ENCODE results near the gene ART5. TPM values are rescaled to one million over a fixed set of nuclear protein-coding genes. Genes with fewer than 3 reads are reported as not detected.
"Not testable (repeated sequence)": the region's sequence is repeated elsewhere in the genome, so short reads cannot be mapped to it uniquely, and the experiment has no call there.

Gene ART5
- total and polyA plus RNA-seq, 2 experiments from 2014 or later: 44.9 to 58.7 TPM

GRCh38 chr11:3664032-3664630, 22.3 kb upstream of the ART5 start:
- no peak for DNase-seq (ENCODE audit: low read depth in 1 of 2, low spot score in 1 of 2)
- TF ChIP-seq, protein P1, sequence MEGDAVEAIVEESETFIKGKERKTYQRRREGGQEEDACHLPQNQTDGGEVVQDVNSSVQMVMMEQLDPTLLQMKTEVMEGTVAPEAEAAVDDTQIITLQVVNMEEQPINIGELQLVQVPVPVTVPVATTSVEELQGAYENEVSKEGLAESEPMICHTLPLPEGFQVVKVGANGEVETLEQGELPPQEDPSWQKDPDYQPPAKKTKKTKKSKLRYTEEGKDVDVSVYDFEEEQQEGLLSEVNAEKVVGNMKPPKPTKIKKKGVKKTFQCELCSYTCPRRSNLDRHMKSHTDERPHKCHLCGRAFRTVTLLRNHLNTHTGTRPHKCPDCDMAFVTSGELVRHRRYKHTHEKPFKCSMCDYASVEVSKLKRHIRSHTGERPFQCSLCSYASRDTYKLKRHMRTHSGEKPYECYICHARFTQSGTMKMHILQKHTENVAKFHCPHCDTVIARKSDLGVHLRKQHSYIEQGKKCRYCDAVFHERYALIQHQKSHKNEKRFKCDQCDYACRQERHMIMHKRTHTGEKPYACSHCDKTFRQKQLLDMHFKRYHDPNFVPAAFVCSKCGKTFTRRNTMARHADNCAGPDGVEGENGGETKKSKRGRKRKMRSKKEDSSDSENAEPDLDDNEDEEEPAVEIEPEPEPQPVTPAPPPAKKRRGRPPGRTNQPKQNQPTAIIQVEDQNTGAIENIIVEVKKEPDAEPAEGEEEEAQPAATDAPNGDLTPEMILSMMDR (IDR thresholded peaks at IDR 0.05; ENCODE audit: low read depth, low read length): no peak
- Histone ChIP-seq H3K27me3 (no peaks in the 10 kb centered on the region), H3K4me3 (no peak overlapping the region), H3K4me1 (ENCODE audit: low read depth) (no peaks in the 10 kb centered on the region), H3K36me3 (no peaks in the 10 kb centered on the region), H3K27ac (no peak overlapping the region), H3K9me3 (ENCODE audit: low read depth) (no peaks in the 10 kb centered on the region)

DNA sequence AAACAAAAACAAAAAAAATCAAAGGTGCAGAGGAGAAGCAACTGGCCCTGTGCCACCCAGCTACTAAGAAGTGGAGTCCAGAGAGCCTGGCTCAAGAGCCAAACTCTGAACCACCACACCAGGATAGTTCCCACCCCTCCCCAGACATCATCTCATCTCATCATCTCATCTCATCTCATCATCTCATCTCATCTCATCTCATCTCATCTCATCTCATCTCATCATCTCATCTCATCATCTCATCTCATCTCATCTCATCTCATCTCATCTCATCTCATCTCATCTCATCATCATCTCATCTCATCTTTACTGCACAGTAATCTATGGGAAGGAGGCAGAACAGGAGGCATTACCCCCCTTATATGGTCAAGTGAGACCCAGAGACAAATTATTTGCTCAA, 21.1 kb upstream of the ART5 start:
- no peaks in the 10 kb centered on the region for H3K9me3 ChIP-seq (ENCODE audit: low read depth)
- no peak for DNase-seq (ENCODE audit: low read depth in 1 of 2, low spot score in 1 of 2)
- H3K4me3 ChIP-seq: no peak overlapping the region
- TF ChIP-seq, protein P1 (IDR thresholded peaks at IDR 0.05; ENCODE audit: low read depth, low read length): no peak
- no peaks in the 10 kb centered on the region for H3K4me1 ChIP-seq (ENCODE audit: low read depth)
- H3K27me3 ChIP-seq: no peaks in the 10 kb centered on the region
- no peak overlapping the region for H3K27ac ChIP-seq
- H3K36me3 ChIP-seq: no peaks in the 10 kb centered on the region

- H3K27ac ChIP-seq: no peak overlapping the region
- DNase-seq (ENCODE audit: low read depth in 1 of 2, low spot score in 1 of 2): no peak
- no peaks in the 10 kb centered on the region for H3K36me3 ChIP-seq
- H3K4me1 ChIP-seq (ENCODE audit: low read depth): no peaks in the 10 kb centered on the region
- TF ChIP-seq, protein P1 (IDR thresholded peaks at IDR 0.05; ENCODE audit: low read depth, low read length): no peak
- no peaks in the 10 kb centered on the region for H3K27me3 ChIP-seq
- no peaks in the 10 kb centered on the region for H3K9me3 ChIP-seq (ENCODE audit: low read depth)
- H3K4me3 ChIP-seq: no peak overlapping the region
Measured at GRCh38 chr11:3660960-3661359, 19.2 kb upstream of the ART5 start.

- TF ChIP-seq, protein P1 (IDR thresholded peaks at IDR 0.05; ENCODE audit: low read depth, low read length): no peak
- Histone ChIP-seq H3K4me1 (ENCODE audit: low read depth) (no peaks in the 10 kb centered on the region), H3K9me3 (ENCODE audit: low read depth) (no peaks in the 10 kb centered on the region), H3K27ac (no peak overlapping the region), H3K36me3 (no peaks in the 10 kb centered on the region), H3K4me3 (no peak overlapping the region), H3K27me3 (no peaks in the 10 kb centered on the region)
- DNase-seq (ENCODE audit: low read depth in 1 of 2, low spot score in 1 of 2): no peak
Measured at GRCh38 chr11:3659595-3660515, 18.1 kb upstream of the ART5 start.

DNA sequence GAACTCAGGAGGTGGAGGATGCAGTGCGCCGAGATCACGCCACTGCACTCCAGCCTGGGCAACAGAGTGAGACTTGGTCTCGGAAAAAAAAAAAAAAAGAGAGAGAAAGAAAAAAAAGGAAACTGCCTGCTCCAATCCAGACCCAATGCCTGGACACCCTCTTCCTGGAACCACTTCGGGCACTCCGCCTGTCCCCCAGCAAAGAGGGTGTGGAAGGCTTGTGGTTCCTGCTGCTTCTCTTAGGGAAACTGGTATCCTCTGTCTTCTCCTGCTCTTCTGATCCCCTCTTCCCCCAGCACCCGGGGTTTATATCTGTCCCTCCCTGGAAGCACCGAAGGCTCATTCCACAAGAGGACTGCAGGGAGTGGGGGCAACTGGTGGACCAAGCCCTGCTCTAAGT, 16.5 kb upstream of the ART5 start:
- DNase-seq (ENCODE audit: low read depth in 1 of 2, low spot score in 1 of 2): no peak
- H3K4me3 ChIP-seq: no peak overlapping the region
- TF ChIP-seq, protein P1 (IDR thresholded peaks at IDR 0.05; ENCODE audit: low read depth, low read length): no peak
- H3K36me3 ChIP-seq: no peaks in the 10 kb centered on the region
- H3K4me1 ChIP-seq (ENCODE audit: low read depth): no peaks in the 10 kb centered on the region
- H3K9me3 ChIP-seq (ENCODE audit: low read depth): no peaks in the 10 kb centered on the region
- no peaks in the 10 kb centered on the region for H3K27me3 ChIP-seq
- no peak overlapping the region for H3K27ac ChIP-seq

GRCh38 chr11:3657331-3657730, 15.5 kb upstream of the ART5 start:
- not testable (repeated sequence) for H3K36me3 ChIP-seq; H3K9me3 ChIP-seq (ENCODE audit: low read depth); H3K4me1 ChIP-seq (ENCODE audit: low read depth); DNase-seq (ENCODE audit: low read depth in 1 of 2, low spot score in 1 of 2); H3K27ac ChIP-seq; H3K27me3 ChIP-seq; H3K4me3 ChIP-seq

All from cardiac muscle cell (in vitro differentiated cells and primary cell).